Peyer's patch (tissue), 4 donors: ENCODE measurements around the gene GGA1.

Experiments used
- POLR2A ChIP-seq, 2 donors: fragments of 450-650 bp; IDR thresholded peaks; one replicate each; pipeline ENCODE4 v1.5.1; 2017; ENCODE audit warnings: antibody characterized with exemption in 2 of 2, mild to moderate bottlenecking in 2 of 2, moderate library complexity in 2 of 2
- TF ChIP-seq, protein P1 (sequence below), 6 experiments: fragments of 450-650 bp in 4 of 6; fragments of 200-600 bp in 2 of 6; sonication (generic) in 1 of 6; IDR thresholded peaks; one replicate each; pipeline ENCODE4 v1.5.1; 2017 to 2019; ENCODE audit warnings: antibody characterized with exemption in 6 of 6, mild to moderate bottlenecking in 3 of 6, moderate library complexity in 1 of 6

DNA sequence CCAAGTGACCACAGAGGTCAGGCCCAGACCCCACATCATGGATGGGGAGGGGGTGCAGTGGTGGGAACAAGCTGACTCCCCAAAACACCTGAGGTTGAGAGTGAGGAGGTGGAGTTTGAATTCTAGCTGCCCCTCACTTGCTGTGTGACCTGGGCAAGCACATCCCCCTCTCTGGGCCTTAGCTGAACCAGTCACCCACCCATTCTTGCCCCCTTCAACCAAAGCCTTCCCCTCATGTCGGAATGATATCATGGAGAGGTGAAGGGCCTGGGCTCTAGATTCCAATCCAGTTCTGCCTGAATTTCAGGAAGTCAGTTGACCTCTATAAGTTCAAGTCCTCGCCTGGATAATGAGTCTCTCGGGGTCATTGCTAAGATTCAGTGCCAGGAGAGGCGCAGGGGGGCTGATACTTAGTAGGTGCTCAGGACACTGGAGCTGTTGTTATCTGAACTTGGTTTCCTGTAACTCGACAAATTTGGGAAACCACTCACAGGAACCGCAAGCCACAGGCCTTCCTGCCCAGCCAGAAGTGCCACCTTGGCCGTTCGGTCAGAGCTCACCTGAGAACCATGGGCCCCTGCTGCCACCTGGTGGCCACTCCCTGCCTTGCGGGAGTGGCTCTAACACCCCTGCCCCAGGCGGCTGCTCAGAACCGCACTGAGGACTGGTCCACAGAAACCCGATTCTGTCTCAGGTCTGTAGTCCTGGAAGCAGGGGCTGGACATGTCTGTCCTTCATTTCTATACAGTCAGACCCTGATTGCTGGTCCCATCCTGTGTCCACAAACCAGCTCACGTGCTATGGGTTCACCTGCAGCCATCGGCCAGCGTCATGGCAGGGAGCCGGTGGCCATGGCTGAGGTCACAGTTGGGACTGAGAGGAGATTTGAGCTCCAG lies 41.5 kb upstream of the GGA1 start:
- TF ChIP-seq POLR2A (IDR thresholded peaks at IDR 0.05): peak in 1 of 2 donors; percentile 19
- TF ChIP-seq, protein P1, sequence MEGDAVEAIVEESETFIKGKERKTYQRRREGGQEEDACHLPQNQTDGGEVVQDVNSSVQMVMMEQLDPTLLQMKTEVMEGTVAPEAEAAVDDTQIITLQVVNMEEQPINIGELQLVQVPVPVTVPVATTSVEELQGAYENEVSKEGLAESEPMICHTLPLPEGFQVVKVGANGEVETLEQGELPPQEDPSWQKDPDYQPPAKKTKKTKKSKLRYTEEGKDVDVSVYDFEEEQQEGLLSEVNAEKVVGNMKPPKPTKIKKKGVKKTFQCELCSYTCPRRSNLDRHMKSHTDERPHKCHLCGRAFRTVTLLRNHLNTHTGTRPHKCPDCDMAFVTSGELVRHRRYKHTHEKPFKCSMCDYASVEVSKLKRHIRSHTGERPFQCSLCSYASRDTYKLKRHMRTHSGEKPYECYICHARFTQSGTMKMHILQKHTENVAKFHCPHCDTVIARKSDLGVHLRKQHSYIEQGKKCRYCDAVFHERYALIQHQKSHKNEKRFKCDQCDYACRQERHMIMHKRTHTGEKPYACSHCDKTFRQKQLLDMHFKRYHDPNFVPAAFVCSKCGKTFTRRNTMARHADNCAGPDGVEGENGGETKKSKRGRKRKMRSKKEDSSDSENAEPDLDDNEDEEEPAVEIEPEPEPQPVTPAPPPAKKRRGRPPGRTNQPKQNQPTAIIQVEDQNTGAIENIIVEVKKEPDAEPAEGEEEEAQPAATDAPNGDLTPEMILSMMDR (IDR thresholded peaks at IDR 0.05): peak; percentile 95 to 98 (median 96)
